Mesenchymal stem cell (in vitro differentiated cells and primary cell): ENCODE results near the gene C16orf46.

Experiments used
- DNase-seq: peaks from one replicate; pipeline ENCODE4 v3.0.0-alpha.2; 2013
- H2AFZ ChIP-seq: one replicate; pipeline ENCODE4 v1.6.1; 2013; ENCODE audit warnings: low read depth, mild to moderate bottlenecking, control low read depth, inconsistent platforms, low read length, moderate library complexity
- H2AK5ac ChIP-seq: 2 replicates; pipeline ENCODE4 v1.6.1; 2013; ENCODE audit warnings: low read length, moderate library complexity, mild to moderate bottlenecking, inconsistent platforms; ENCODE audit not compliant: severe bottlenecking
- H2BK120ac ChIP-seq: one replicate; pipeline ENCODE4 v1.6.1; 2013; ENCODE audit warnings: low read depth, mild to moderate bottlenecking, inconsistent platforms, low read length, moderate library complexity
- H2BK12ac ChIP-seq, 2 experiments: one replicate each; pipeline ENCODE4 v1.6.1; 2013; ENCODE audit warnings: inconsistent platforms in 2 of 2, low read length in 2 of 2, mild to moderate bottlenecking in 2 of 2, moderate library complexity in 2 of 2, control low read depth in 1 of 2
- H2BK15ac ChIP-seq: one replicate; pipeline ENCODE4 v1.6.1; 2013; ENCODE audit warnings: mild to moderate bottlenecking, low read depth, inconsistent platforms; ENCODE audit not compliant: poor library complexity, severe bottlenecking
- H2BK5ac ChIP-seq: 2 replicates; pipeline ENCODE4 v1.6.1; 2013; ENCODE audit warnings: low read depth, mild to moderate bottlenecking, low read length, control low read depth, inconsistent platforms; ENCODE audit not compliant: poor library complexity, severe bottlenecking
- H3K14ac ChIP-seq, 2 experiments: one replicate each; pipeline ENCODE4 v1.6.1; 2013; ENCODE audit warnings: inconsistent platforms in 2 of 2, low read length in 2 of 2, control low read depth in 1 of 2, mild to moderate bottlenecking in 1 of 2, moderate library complexity in 1 of 2
- H3K18ac ChIP-seq, 2 experiments: one replicate each; pipeline ENCODE4 v1.6.1; 2013; ENCODE audit warnings: inconsistent platforms in 2 of 2, low read length in 2 of 2, control low read depth in 1 of 2, low read depth in 1 of 2, mild to moderate bottlenecking in 1 of 2
- H3K23ac ChIP-seq, 2 experiments: one replicate each; pipeline ENCODE4 v1.6.1; 2013; ENCODE audit warnings: inconsistent platforms in 2 of 2, low read length in 2 of 2, mild to moderate bottlenecking in 2 of 2, moderate library complexity in 2 of 2, control low read depth in 1 of 2
- H3K27ac ChIP-seq: 2 replicates; pipeline ENCODE4 v1.5.1; 2013; ENCODE audit warnings: mild to moderate bottlenecking, moderate library complexity, low read length, control low read depth, inconsistent platforms; ENCODE audit not compliant: poor library complexity, severe bottlenecking
- H3K27me3 ChIP-seq, 2 experiments: 2 replicates each; pipeline versions ENCODE4 v1.6.1 to v1.7.0; 2013; ENCODE audit warnings: low read length in 2 of 2, mild to moderate bottlenecking in 2 of 2, moderate library complexity in 2 of 2, control low read depth in 1 of 2, inconsistent platforms in 1 of 2; ENCODE audit not compliant: control insufficient read depth in 1 of 2, insufficient read depth in 1 of 2
- H3K36me3 ChIP-seq, 2 experiments: 2 replicates each; pipeline versions ENCODE4 v1.6.1 to v1.7.0; 2013; ENCODE audit warnings: low read length in 2 of 2, control low read depth in 1 of 2, inconsistent platforms in 1 of 2, low read depth in 1 of 2, mild to moderate bottlenecking in 1 of 2; ENCODE audit not compliant: insufficient read depth in 2 of 2, control insufficient read depth in 1 of 2
- H3K4ac ChIP-seq, 2 experiments: one replicate each; pipeline ENCODE4 v1.6.1; 2013; ENCODE audit warnings: inconsistent platforms in 2 of 2, low read length in 2 of 2, mild to moderate bottlenecking in 2 of 2, moderate library complexity in 2 of 2, control low read depth in 1 of 2, low read depth in 1 of 2
- H3K4me1 ChIP-seq: 2 replicates; pipeline ENCODE4 v1.6.1; 2013; ENCODE audit warnings: low read depth, low read length, control low read depth; ENCODE audit not compliant: control insufficient read depth, insufficient read depth
- H3K4me2 ChIP-seq: 2 replicates; pipeline ENCODE4 v1.6.1; 2013; ENCODE audit warnings: low read length, mild to moderate bottlenecking, inconsistent platforms; ENCODE audit not compliant: poor library complexity, severe bottlenecking
- H3K4me3 ChIP-seq, 2 experiments: 2 replicates each; pipeline versions ENCODE4 v1.5.1 to v1.7.0; 2013; ENCODE audit warnings: low read length in 2 of 2, mild to moderate bottlenecking in 2 of 2, control low read depth in 1 of 2, low read depth in 1 of 2; ENCODE audit not compliant: insufficient read depth in 1 of 2
- H3K79me1 ChIP-seq: replicated peaks from 2 replicates; pipeline ENCODE4 v1.6.1; 2013; ENCODE audit warnings: mild to moderate bottlenecking, control low read depth, low read length, inconsistent platforms; ENCODE audit not compliant: poor library complexity, severe bottlenecking
- H3K9ac ChIP-seq: 2 replicates; pipeline ENCODE4 v1.7.0; 2013; ENCODE audit warnings: mild to moderate bottlenecking, low read length, moderate library complexity
- H3K9me3 ChIP-seq: 2 replicates; pipeline ENCODE4 v1.7.0; 2013; ENCODE audit warnings: mild to moderate bottlenecking, low read length; ENCODE audit not compliant: control insufficient read depth
- H4K8ac ChIP-seq: one replicate; pipeline ENCODE4 v1.6.1; 2013; ENCODE audit warnings: inconsistent platforms, mild to moderate bottlenecking, low read length, moderate library complexity
- H4K91ac ChIP-seq: one replicate; pipeline ENCODE4 v1.6.1; 2013; ENCODE audit warnings: mild to moderate bottlenecking, low read length, inconsistent platforms
- WGBS: methylation state at CpG from one replicate; pipeline ENCODE4 v1.1.7; 2013; ENCODE audit warnings: mixed read lengths; 5-methylcytosine and 5-hydroxymethylcytosine counted together

Gene C16orf46

GRCh38 chr16:81035975-81036750, 40.9 kb downstream of the C16orf46 start:
- Histone ChIP-seq H3K4me1 (peaks cover 3% of the 10 kb centered on the region), H3K79me1 (peaks cover 18% of the 10 kb centered on the region), H4K91ac (no peak overlapping the region), H3K23ac (peak overlapping the region in 1 of 2 experiments; percentile 57), H3K14ac (peak overlapping the region in 1 of 2 experiments; percentile 58), H3K4me2 (peak overlapping the region; percentile 83), H2BK15ac (no peak overlapping the region), H4K8ac (peak overlapping the region; percentile 45), H3K18ac (peak overlapping the region; percentile 50 to 95), H2AK5ac (no peak overlapping the region), H3K27ac (no peak overlapping the region), H3K4ac (peak overlapping the region; percentile 15 to 81), H2AFZ (peak overlapping the region; percentile 68), H3K36me3 (peaks cover 8 to 14% of the 10 kb centered on the region in 2 experiments), H3K9ac (peak overlapping the region; percentile 88), H2BK5ac (no peak overlapping the region), H3K4me3 (peak overlapping the region; percentile 89 to 91), H2BK120ac (no peak overlapping the region), H3K9me3 (no peaks in the 10 kb centered on the region), H2BK12ac (no peak overlapping the region), H3K27me3 (no peaks in the 10 kb centered on the region)
- WGBS: under 1% methylated on average over 51 of the region's 80 CpGs
- DNase-seq: peak; percentile 41

GRCh38 chr16:81035398-81035974, 41.6 kb downstream of the C16orf46 start, which contains the start of gene ATMIN:
Gene ATMIN (plus strand): TSS chr16:81035842. CDS start chr16:81035871, 29 bp downstream.
- Histone ChIP-seq H2AK5ac (no peak within 1 kb of the TSS), H3K23ac (peak within 1 kb of the TSS in 1 of 2 experiments; percentile 57), H2BK12ac (no peak within 1 kb of the TSS), H3K27ac (no peak within 1 kb of the TSS), H4K91ac (no peak within 1 kb of the TSS), H4K8ac (peak within 1 kb of the TSS; percentile 45), H3K79me1 (peaks cover 15% of the 10 kb centered on the region), H3K9me3 (no peaks in the 10 kb centered on the region), H3K4ac (peak within 1 kb of the TSS; percentile 15 to 81), H3K14ac (peak within 1 kb of the TSS in 1 of 2 experiments; percentile 58), H3K18ac (peak within 1 kb of the TSS; percentile 50 to 95), H2BK120ac (no peak within 1 kb of the TSS), H3K4me3 (peak within 1 kb of the TSS; percentile 89 to 91), H2BK15ac (no peak within 1 kb of the TSS), H3K9ac (peak within 1 kb of the TSS; percentile 88), H3K4me2 (peak within 1 kb of the TSS; percentile 83), H3K36me3 (peaks cover 8 to 10% of the 10 kb centered on the region in 2 experiments), H2BK5ac (no peak within 1 kb of the TSS), H3K27me3 (no peaks in the 10 kb centered on the region), H3K4me1 (peaks cover 3% of the 10 kb centered on the region), H2AFZ (peak within 1 kb of the TSS; percentile 68)
- peak; percentile 79 for DNase-seq
- WGBS: 14% methylated on average over 29 of the region's 54 CpGs

- H4K91ac ChIP-seq: no peak overlapping the region
- H2BK120ac ChIP-seq: no peak overlapping the region
- H3K27ac ChIP-seq: no peak overlapping the region
- H2AK5ac ChIP-seq: no peak overlapping the region
- H3K14ac ChIP-seq: no peak overlapping the region
- no peak overlapping the region for H3K23ac ChIP-seq
- no peak for DNase-seq
- no peak overlapping the region for H2AFZ ChIP-seq
- H3K79me1 ChIP-seq: no peaks in the 10 kb centered on the region
- peaks cover 0 to 23% of the 10 kb centered on the region in 2 experiments for H3K36me3 ChIP-seq
- H3K9ac ChIP-seq: no peak overlapping the region
- H3K4me3 ChIP-seq: no peak overlapping the region
- no peaks in the 10 kb centered on the region for H3K9me3 ChIP-seq
- H3K4ac ChIP-seq: no peak overlapping the region
- H2BK12ac ChIP-seq: no peak overlapping the region
- H3K4me2 ChIP-seq: no peak overlapping the region
- H2BK15ac ChIP-seq: no peak overlapping the region
- 98% methylated on average over 8 of the region's 11 CpGs for WGBS
- H4K8ac ChIP-seq: no peak overlapping the region
- H3K18ac ChIP-seq: no peak overlapping the region
- H2BK5ac ChIP-seq: no peak overlapping the region
- H3K27me3 ChIP-seq: no peaks in the 10 kb centered on the region
- no peaks in the 10 kb centered on the region for H3K4me1 ChIP-seq
Observed at GRCh38 chr16:81029930-81030604, 47.0 kb downstream of the C16orf46 start.

GRCh38 chr16:81026429-81026828, 50.6 kb downstream of the C16orf46 start:
- no peak overlapping the region for H3K4me2 ChIP-seq
- DNase-seq: no peak
- no peak overlapping the region for H2AK5ac ChIP-seq
- no peak overlapping the region for H4K91ac ChIP-seq
- WGBS: 100% methylated on average over 1 of the region's 4 CpGs
- no peak overlapping the region for H2BK15ac ChIP-seq
- H4K8ac ChIP-seq: no peak overlapping the region
- H2BK12ac ChIP-seq: no peak overlapping the region
- no peaks in the 10 kb centered on the region for H3K4me1 ChIP-seq
- no peak overlapping the region for H2BK120ac ChIP-seq
- no peak overlapping the region for H3K27ac ChIP-seq
- H3K4me3 ChIP-seq: no peak overlapping the region
- H3K23ac ChIP-seq: no peak overlapping the region
- no peak overlapping the region for H3K18ac ChIP-seq
- H3K36me3 ChIP-seq: peaks cover 0 to 45% of the 10 kb centered on the region in 2 experiments
- H2AFZ ChIP-seq: no peak overlapping the region
- H3K27me3 ChIP-seq: no peaks in the 10 kb centered on the region
- no peak overlapping the region for H3K14ac ChIP-seq
- H3K79me1 ChIP-seq: no peaks in the 10 kb centered on the region
- no peak overlapping the region for H2BK5ac ChIP-seq
- H3K4ac ChIP-seq: no peak overlapping the region
- no peak overlapping the region for H3K9ac ChIP-seq
- H3K9me3 ChIP-seq: no peaks in the 10 kb centered on the region
